Measurements from ENCODE around the gene GBP2.

GBP2 gene

GRCh38 chr1:89125240-89125912 is 538 bp downstream of the GBP2 start:
- DNase-seq (ENCODE audit: insufficient read length, low spot score) = no peak
- no peak for TF ChIP-seq SPI1 (IDR thresholded peaks at IDR 0.05; ENCODE audit: low read depth, low read length)
- TF ChIP-seq POU2F2 (IDR thresholded peaks at IDR 0.05; ENCODE audit: low read depth, low read length) = no peak
- no peak for TF ChIP-seq POLR2AphosphoS5 (IDR thresholded peaks at IDR 0.05; ENCODE audit: low read depth, low read length)
- TF ChIP-seq TAF1 (IDR thresholded peaks at IDR 0.05; ENCODE audit: low read depth, low read length) = no peak
- TF ChIP-seq POLR2A (IDR thresholded peaks at IDR 0.05; ENCODE audit: low read depth, low read length) = no peak
- TF ChIP-seq PAX5 (IDR thresholded peaks at IDR 0.05; ENCODE audit: insufficient read depth, low read length, severe bottlenecking) = no peak
- FAIRE-seq = no peak

DNA sequence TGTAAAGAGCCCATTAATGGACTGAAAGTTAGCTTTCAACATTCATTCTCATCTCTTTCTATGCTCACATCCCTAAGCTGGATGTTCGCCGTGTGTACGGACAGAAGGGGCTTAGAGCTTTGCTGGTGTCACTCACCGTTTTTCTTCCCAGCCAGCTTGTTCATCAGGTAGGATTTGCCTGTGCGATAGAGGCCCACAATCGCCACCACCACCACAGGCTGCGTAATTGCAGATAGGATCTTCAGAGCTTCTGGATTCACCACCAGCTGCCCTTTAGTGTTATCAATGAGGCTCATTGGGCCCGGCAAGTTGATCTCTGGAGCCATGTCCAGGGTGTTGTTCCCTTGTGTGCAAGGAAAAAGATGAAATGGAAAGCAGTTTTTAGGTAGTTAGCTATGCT is 4.3 kb downstream of the GBP2 start:
- no peak for FAIRE-seq
- no peak for TF ChIP-seq PAX5 (IDR thresholded peaks at IDR 0.05; ENCODE audit: insufficient read depth, low read length, severe bottlenecking)
- no peak for DNase-seq (ENCODE audit: insufficient read length, low spot score)

DNA sequence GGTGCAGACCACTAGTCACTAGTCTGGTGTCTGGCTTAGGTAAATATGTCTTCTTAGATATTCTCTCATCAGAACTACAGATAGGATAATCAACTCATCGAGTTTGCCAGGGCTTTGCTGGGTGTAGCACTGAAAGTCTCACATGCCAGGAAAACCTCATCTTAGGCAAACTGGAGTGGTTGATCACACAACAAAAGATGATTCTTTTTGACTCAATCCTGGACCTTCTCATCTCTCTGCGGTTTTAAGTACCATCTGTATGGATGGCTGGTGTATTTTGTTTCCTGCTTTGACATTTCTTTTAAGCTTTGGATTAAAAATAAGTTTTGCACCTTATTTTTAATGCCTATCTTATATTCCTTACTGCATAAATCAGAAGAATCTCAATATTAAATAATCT is 11.3 kb downstream of the GBP2 start:
- TF ChIP-seq TAF1 (IDR thresholded peaks at IDR 0.05; ENCODE audit: low read depth, low read length) = no peak
- DNase-seq (ENCODE audit: insufficient read length, low spot score) (no peak), FAIRE-seq (no peak)

DNA sequence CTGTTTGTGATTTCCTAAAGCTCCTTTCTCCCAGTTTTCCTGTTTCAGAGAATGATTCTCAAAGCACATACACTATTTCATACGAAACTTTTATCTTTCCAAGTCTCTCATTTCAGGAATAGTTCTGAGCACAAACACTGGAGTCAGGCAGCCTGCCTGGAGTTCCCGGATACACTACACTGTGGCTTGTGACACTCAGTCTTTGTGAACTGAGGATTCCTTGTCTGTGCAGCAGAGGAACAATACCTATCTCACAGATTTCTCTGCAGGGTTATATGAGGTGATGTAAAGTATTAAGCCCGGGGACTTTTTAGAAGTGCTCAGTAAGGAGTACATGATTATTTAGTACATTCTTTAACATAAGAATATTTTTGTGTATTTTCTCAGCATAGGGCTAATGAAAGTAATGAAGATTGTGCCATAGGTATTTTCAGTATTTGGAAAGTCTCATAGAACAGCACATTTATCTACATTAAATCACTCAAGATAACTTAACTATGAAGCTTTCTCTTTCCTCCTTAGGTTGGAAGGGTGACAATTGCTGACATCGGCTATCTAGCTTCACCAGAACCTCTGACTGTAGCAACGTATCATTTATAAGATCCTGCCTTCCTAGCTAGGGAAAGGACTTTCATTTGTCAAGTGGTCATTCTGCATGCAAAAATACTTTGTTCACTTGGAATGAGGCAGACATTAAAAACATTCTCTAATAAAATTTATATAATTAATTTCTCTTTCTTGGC is 12.9 kb downstream of the GBP2 start:
- no peak for TF ChIP-seq POLR2A (IDR thresholded peaks at IDR 0.05; ENCODE audit: low read depth, low read length)
- no peak for TF ChIP-seq POLR2AphosphoS5 (IDR thresholded peaks at IDR 0.05; ENCODE audit: low read depth, low read length)
- TF ChIP-seq PAX5 (IDR thresholded peaks at IDR 0.05; ENCODE audit: insufficient read depth, low read length, severe bottlenecking) = no peak
- DNase-seq (ENCODE audit: insufficient read length, low spot score) = no peak
- no peak for FAIRE-seq

DNA sequence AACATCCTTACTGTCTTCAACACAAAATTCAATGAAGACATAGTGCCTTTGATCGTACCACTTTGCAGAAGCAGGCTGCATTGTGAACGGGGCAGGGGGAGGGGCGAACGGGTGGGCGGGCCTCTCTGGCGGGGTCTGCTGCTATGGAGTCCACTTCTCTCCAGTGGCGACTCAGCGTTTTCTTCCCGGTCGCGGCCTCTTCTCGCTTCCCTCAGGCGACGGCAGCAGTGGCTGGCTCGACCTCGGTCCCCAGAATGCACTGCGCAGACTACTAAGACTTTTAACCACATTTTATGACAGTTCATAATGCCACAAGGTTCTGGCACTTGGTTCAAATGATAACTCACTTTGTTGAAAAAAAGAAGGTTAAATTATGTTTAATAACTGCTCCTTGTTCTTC is 21.2 kb downstream of the GBP2 start:
- TF ChIP-seq POU2F2 (IDR thresholded peaks at IDR 0.05; ENCODE audit: low read depth, low read length) (no peak), POLR2A (IDR thresholded peaks at IDR 0.05; ENCODE audit: low read depth, low read length) (no peak), PAX5 (IDR thresholded peaks at IDR 0.05; ENCODE audit: insufficient read depth, low read length, severe bottlenecking) (no peak), TAF1 (IDR thresholded peaks at IDR 0.05; ENCODE audit: low read depth, low read length) (no peak), SPI1 (IDR thresholded peaks at IDR 0.05; ENCODE audit: low read depth, low read length) (no peak), POLR2AphosphoS5 (IDR thresholded peaks at IDR 0.05; ENCODE audit: low read depth, low read length) (no peak)
- FAIRE-seq = no peak
- DNase-seq (ENCODE audit: insufficient read length, low spot score) = no peak

DNA sequence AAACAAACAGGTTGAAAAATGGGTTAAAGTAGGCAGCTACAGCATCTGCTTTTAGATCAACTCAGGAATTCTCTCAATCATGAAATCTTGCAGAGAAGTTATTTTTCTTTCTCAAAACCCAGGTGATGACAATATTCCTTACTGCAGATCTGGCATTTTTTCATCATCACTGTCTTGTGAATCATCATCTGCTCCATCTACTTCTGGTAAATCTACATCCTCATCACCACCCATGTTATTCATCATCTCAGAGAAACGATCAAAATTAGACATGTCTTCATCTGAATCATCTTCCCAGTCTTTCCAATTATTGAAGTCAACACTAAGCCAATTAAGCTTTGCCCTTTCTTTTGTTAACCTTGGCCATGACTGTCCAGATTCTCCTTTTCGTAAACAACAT is 21.8 kb downstream of the GBP2 start:
- DNase-seq (ENCODE audit: insufficient read length, low spot score) (no peak), FAIRE-seq (no peak)
- TF ChIP-seq POU2F2 (IDR thresholded peaks at IDR 0.05; ENCODE audit: low read depth, low read length) = no peak
- TF ChIP-seq POLR2AphosphoS5 (IDR thresholded peaks at IDR 0.05; ENCODE audit: low read depth, low read length) = no peak
- no peak for TF ChIP-seq TAF1 (IDR thresholded peaks at IDR 0.05; ENCODE audit: low read depth, low read length)
- TF ChIP-seq PAX5 (IDR thresholded peaks at IDR 0.05; ENCODE audit: insufficient read depth, low read length, severe bottlenecking) = no peak
- no peak for TF ChIP-seq POLR2A (IDR thresholded peaks at IDR 0.05; ENCODE audit: low read depth, low read length)
- no peak for TF ChIP-seq SPI1 (IDR thresholded peaks at IDR 0.05; ENCODE audit: low read depth, low read length)

DNA sequence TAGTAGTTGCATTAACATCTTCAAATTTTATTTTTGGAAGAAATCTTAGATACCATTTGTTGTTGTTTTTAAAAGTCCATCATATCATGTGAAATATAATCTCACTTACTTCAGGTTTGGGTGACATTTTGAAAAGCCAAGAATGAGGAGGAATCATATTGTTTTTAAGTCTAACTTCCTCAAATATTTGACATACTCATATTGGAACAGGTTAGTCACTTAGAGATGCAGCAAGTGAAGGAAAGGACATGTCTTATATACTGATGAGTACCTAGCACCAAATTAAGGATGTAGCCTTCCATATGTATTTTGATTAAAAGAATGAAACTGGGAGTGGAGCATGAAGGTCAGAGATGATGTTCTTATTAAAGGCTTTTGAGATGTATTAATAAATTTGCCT is 23.9 kb downstream of the GBP2 start:
- no peak for FAIRE-seq
- TF ChIP-seq PAX5 (IDR thresholded peaks at IDR 0.05; ENCODE audit: insufficient read depth, low read length, severe bottlenecking) (no peak), SPI1 (IDR thresholded peaks at IDR 0.05; ENCODE audit: low read depth, low read length) (no peak), TAF1 (IDR thresholded peaks at IDR 0.05; ENCODE audit: low read depth, low read length) (no peak), POU2F2 (IDR thresholded peaks at IDR 0.05; ENCODE audit: low read depth, low read length) (no peak), POLR2AphosphoS5 (IDR thresholded peaks at IDR 0.05; ENCODE audit: low read depth, low read length) (no peak), POLR2A (IDR thresholded peaks at IDR 0.05; ENCODE audit: low read depth, low read length) (no peak)
- no peak for DNase-seq (ENCODE audit: insufficient read length, low spot score)

GRCh38 chr1:89100412-89100811 is 25.5 kb downstream of the GBP2 start:
- FAIRE-seq (no peak), DNase-seq (ENCODE audit: insufficient read length, low spot score) (no peak)
- TF ChIP-seq SPI1 (IDR thresholded peaks at IDR 0.05; ENCODE audit: low read depth, low read length) (no peak), TAF1 (IDR thresholded peaks at IDR 0.05; ENCODE audit: low read depth, low read length) (no peak), POLR2A (IDR thresholded peaks at IDR 0.05; ENCODE audit: low read depth, low read length) (no peak), PAX5 (IDR thresholded peaks at IDR 0.05; ENCODE audit: insufficient read depth, low read length, severe bottlenecking) (no peak), POU2F2 (IDR thresholded peaks at IDR 0.05; ENCODE audit: low read depth, low read length) (no peak), POLR2AphosphoS5 (IDR thresholded peaks at IDR 0.05; ENCODE audit: low read depth, low read length) (no peak)

- DNase-seq (ENCODE audit: insufficient read length, low spot score) = no peak
Observed at GRCh38 chr1:89098857-89099256, 27.1 kb downstream of the GBP2 start.

GRCh38 chr1:89095737-89096136 is 30.2 kb downstream of the GBP2 start:
- FAIRE-seq = no peak
- no peak for TF ChIP-seq TAF1 (IDR thresholded peaks at IDR 0.05; ENCODE audit: low read depth, low read length)
- TF ChIP-seq POU2F2 (IDR thresholded peaks at IDR 0.05; ENCODE audit: low read depth, low read length) = no peak
- TF ChIP-seq POLR2AphosphoS5 (IDR thresholded peaks at IDR 0.05; ENCODE audit: low read depth, low read length) = no peak
- no peak for TF ChIP-seq POLR2A (IDR thresholded peaks at IDR 0.05; ENCODE audit: low read depth, low read length)
- no peak for TF ChIP-seq SPI1 (IDR thresholded peaks at IDR 0.05; ENCODE audit: low read depth, low read length)
- TF ChIP-seq PAX5 (IDR thresholded peaks at IDR 0.05; ENCODE audit: insufficient read depth, low read length, severe bottlenecking) = no peak
- DNase-seq (ENCODE audit: insufficient read length, low spot score) = no peak

More at GRCh38 chr1:89098857-89099256, 27.1 kb downstream of the GBP2 start:
- TF ChIP-seq PAX5 (IDR thresholded peaks at IDR 0.05; ENCODE audit: insufficient read depth, low read length, severe bottlenecking) = no peak
- TF ChIP-seq SPI1 (IDR thresholded peaks at IDR 0.05; ENCODE audit: low read depth, low read length) = no peak
- TF ChIP-seq POU2F2 (IDR thresholded peaks at IDR 0.05; ENCODE audit: low read depth, low read length) = no peak
- no peak for TF ChIP-seq TAF1 (IDR thresholded peaks at IDR 0.05; ENCODE audit: low read depth, low read length)
- TF ChIP-seq POLR2AphosphoS5 (IDR thresholded peaks at IDR 0.05; ENCODE audit: low read depth, low read length) = no peak
- no peak for TF ChIP-seq POLR2A (IDR thresholded peaks at IDR 0.05; ENCODE audit: low read depth, low read length)
- no peak for FAIRE-seq

All from GM12891 (cell line).